ENCODE data around the gene PXYLP1. TPM values are rescaled to one million over a fixed set of nuclear protein-coding genes. Genes with fewer than 3 reads are reported as not detected.

PXYLP1 gene
- total RNA-seq, 1 experiment from 2014 or later = 16.3 TPM

GRCh38 chr3:141316851-141317250, 85.2 kb downstream of the PXYLP1 start:
- no peaks in the 10 kb centered on the region for H3K27me3 Mint-ChIP-seq (ENCODE audit: unreplicated experiment)
- peaks cover 32% of the 10 kb centered on the region for H3K4me1 Mint-ChIP-seq (ENCODE audit: low read depth, unreplicated experiment)
- intact Hi-C loops (cut with micrococcal nuclease; ENCODE audit: unreplicated experiment) = no loop called here
- peaks cover 5% of the 10 kb centered on the region for H3K36me3 Mint-ChIP-seq (ENCODE audit: insufficient read depth, unreplicated experiment)
- no TSS peak for BruUV-seq (replicated peaks)
- no peak for DNase-seq
- H3K27ac Mint-ChIP-seq (ENCODE audit: unreplicated experiment) = no peak overlapping the region
- CTCF ChIA-PET = interaction anchor here (1.2 to 1.4 kb wide), 3 partner anchors 9 to 135 kb away, joined by 3 to 4 read pairs (median 3); partner anchors contain the start of gene ZBTB38
- no peak overlapping the region for H3K4me3 Mint-ChIP-seq (ENCODE audit: low read depth, unreplicated experiment)
- H3K9me3 Mint-ChIP-seq (ENCODE audit: low read depth, unreplicated experiment) = peaks cover 4% of the 10 kb centered on the region
- no peak for TF ChIP-seq CTCF (IDR thresholded peaks at IDR 0.05; ENCODE audit: unreplicated experiment)

- no peaks in the 10 kb centered on the region for H3K36me3 Mint-ChIP-seq (ENCODE audit: insufficient read depth, unreplicated experiment)
- no peak overlapping the region for H3K27ac Mint-ChIP-seq (ENCODE audit: unreplicated experiment)
- no peaks in the 10 kb centered on the region for H3K27me3 Mint-ChIP-seq (ENCODE audit: unreplicated experiment)
- intact Hi-C loops (cut with micrococcal nuclease; ENCODE audit: unreplicated experiment) = no loop called here
- CTCF ChIA-PET = interaction anchor here (0.9 to 1.5 kb wide), 3 partner anchors 11 to 87 kb away, joined by 3 to 6 read pairs (median 3); no protein-coding TSS in a partner anchor
- no peak overlapping the region for H3K4me3 Mint-ChIP-seq (ENCODE audit: low read depth, unreplicated experiment)
- DNase-seq = no peak
- H3K4me1 Mint-ChIP-seq (ENCODE audit: low read depth, unreplicated experiment) = peaks cover 40% of the 10 kb centered on the region
- no TSS peak for BruUV-seq (replicated peaks)
- no peak for TF ChIP-seq CTCF (IDR thresholded peaks at IDR 0.05; ENCODE audit: unreplicated experiment)
- H3K9me3 Mint-ChIP-seq (ENCODE audit: low read depth, unreplicated experiment) = peaks cover 4% of the 10 kb centered on the region
Measured at GRCh38 chr3:141320399-141321108, 88.9 kb downstream of the PXYLP1 start.

- no peak for DNase-seq
- intact Hi-C loops (cut with micrococcal nuclease; ENCODE audit: unreplicated experiment) = no loop called here
- H3K36me3 Mint-ChIP-seq (ENCODE audit: insufficient read depth, unreplicated experiment) = no peaks in the 10 kb centered on the region
- CTCF ChIA-PET = interaction anchor here (0.9 to 1.5 kb wide), 4 partner anchors 10 to 88 kb away, joined by 3 to 6 read pairs (median 4); no protein-coding TSS in a partner anchor
- no peak overlapping the region for H3K4me3 Mint-ChIP-seq (ENCODE audit: low read depth, unreplicated experiment)
- H3K9me3 Mint-ChIP-seq (ENCODE audit: low read depth, unreplicated experiment) = peaks cover 4% of the 10 kb centered on the region
- TF ChIP-seq CTCF (IDR thresholded peaks at IDR 0.05; ENCODE audit: unreplicated experiment) = no peak
- no TSS peak for BruUV-seq (replicated peaks)
- peaks cover 45% of the 10 kb centered on the region for H3K4me1 Mint-ChIP-seq (ENCODE audit: low read depth, unreplicated experiment)
- H3K27ac Mint-ChIP-seq (ENCODE audit: unreplicated experiment) = no peak overlapping the region
- no peaks in the 10 kb centered on the region for H3K27me3 Mint-ChIP-seq (ENCODE audit: unreplicated experiment)
Measured at GRCh38 chr3:141321109-141321497, 89.5 kb downstream of the PXYLP1 start.

- DNase-seq = no peak
Measured at GRCh38 chr3:141323936-141324704, 92.5 kb downstream of the PXYLP1 start.

More at GRCh38 chr3:141323936-141324704, 92.5 kb downstream of the PXYLP1 start:
- CTCF ChIA-PET = interaction anchor here (0.7 to 2.0 kb wide), 9 partner anchors 8 to 128 kb away, joined by 3 to 13 read pairs (median 6); partner anchors contain the start of gene PXYLP1
- no TSS peak for BruUV-seq (replicated peaks)
- Mint-ChIP-seq H3K36me3 (ENCODE audit: insufficient read depth, unreplicated experiment) (no peaks in the 10 kb centered on the region), H3K9me3 (ENCODE audit: low read depth, unreplicated experiment) (peaks cover 4% of the 10 kb centered on the region), H3K27ac (ENCODE audit: unreplicated experiment) (peak overlapping the region; percentile 3), H3K4me3 (ENCODE audit: low read depth, unreplicated experiment) (no peak overlapping the region), H3K4me1 (ENCODE audit: low read depth, unreplicated experiment) (peaks cover 63% of the 10 kb centered on the region), H3K27me3 (ENCODE audit: unreplicated experiment) (no peaks in the 10 kb centered on the region)
- TF ChIP-seq CTCF (IDR thresholded peaks at IDR 0.05; ENCODE audit: unreplicated experiment) = no peak
- intact Hi-C loops (cut with micrococcal nuclease; ENCODE audit: unreplicated experiment) = no loop called here
